Aorta (tissue), 5 donors: Measurements from ENCODE around the gene MAP2K5. TPM values are rescaled to one million over a fixed set of nuclear protein-coding genes. Genes with fewer than 3 reads are reported as not detected.

Source experiments
- ATAC-seq: fragments of 200-7000 bp; cut with Tn5 transposase; one replicate; pipeline ENCODE4 v1.9.1; 2022; ENCODE audit warnings: moderate library complexity; ENCODE audit not compliant: low FRiP score
- DNase-seq, 2 donors: peaks; one replicate each; pipeline ENCODE4 v3.0.0-alpha.2; 2020
- H3K27ac ChIP-seq, 2 donors: one replicate each; pipeline ENCODE4 v1.5.1; 2013; ENCODE audit warnings: low read length in 2 of 2, mild to moderate bottlenecking in 2 of 2, moderate library complexity in 2 of 2, control low read depth in 1 of 2, inconsistent platforms in 1 of 2, low read depth in 1 of 2
- H3K27me3 ChIP-seq, 2 donors: one replicate each; pipeline ENCODE4 v1.6.1; 2013; ENCODE audit warnings: control low read depth in 1 of 2, low read length in 1 of 2, mild to moderate bottlenecking in 1 of 2, moderate library complexity in 1 of 2; ENCODE audit not compliant: insufficient read depth in 2 of 2, control insufficient read depth in 1 of 2
- H3K36me3 ChIP-seq, 2 donors: one replicate each; pipeline ENCODE4 v1.6.1; 2013; ENCODE audit warnings: control low read depth in 1 of 2, low read length in 1 of 2, mild to moderate bottlenecking in 1 of 2; ENCODE audit not compliant: insufficient read depth in 2 of 2, control insufficient read depth in 1 of 2
- H3K4me1 ChIP-seq, 2 donors: one replicate each; pipeline ENCODE4 v1.6.1; 2013; ENCODE audit warnings: low read length in 2 of 2, control low read depth in 1 of 2, mild to moderate bottlenecking in 1 of 2, moderate library complexity in 1 of 2; ENCODE audit not compliant: insufficient read depth in 2 of 2, control insufficient read depth in 1 of 2
- H3K4me3 ChIP-seq, 2 donors: one replicate each; pipeline ENCODE4 v1.5.1; 2013; ENCODE audit warnings: low read length in 2 of 2, control low read depth in 1 of 2, mild to moderate bottlenecking in 1 of 2
- H3K9me3 ChIP-seq: one replicate; pipeline ENCODE4 v1.6.1; 2013; ENCODE audit warnings: mild to moderate bottlenecking, low read length; ENCODE audit not compliant: control insufficient read depth
- WGBS, 2 donors: extraction: QIAGEN DNeasy Blood & Tissue Kit; methylation state at CpG; one replicate each; pipeline ENCODE4 v1.1.7; 2013; 5-methylcytosine and 5-hydroxymethylcytosine counted together
- intact Hi-C, 2 donors: fragments of 100-400 bp; cut with DNase I; formaldehyde crosslinking; loops; one replicate each; pipeline versions ENCODE4 v1.14.2 to v1.15.0; 2022
- polyA plus RNA-seq, 2 donors: library from polyadenylated mRNA; stranded (reverse); fragments of 200-250 nt; gene quantifications; one replicate each; pipeline ENCODE4 v1.2.3, GENCODE V29; 2013
- total RNA-seq, 2 donors: library from RNA; stranded (reverse); fragmentation: NEBNext Ultra II Directional; extraction: Animal tissue kit (Norgen Biotek cat#: 25700); gene quantifications; one replicate each; pipeline ENCODE4 v1.2.1, GENCODE V29; 2021
- donor health status: healthy with polysubstance abuse.
- donor health status: Bipolar disorder and iron deficiency.
- donor health status: DM: no; HTN: no; CAD: no.
- donor health status: DM: no; HTN: no; CAD: no.
- donor health status: DM: yes; HTN: yes; CAD: no.

MAP2K5 gene
- total and polyA plus RNA-seq, 4 donors = 7.3 to 29.2 (median 17.1) TPM

DNA sequence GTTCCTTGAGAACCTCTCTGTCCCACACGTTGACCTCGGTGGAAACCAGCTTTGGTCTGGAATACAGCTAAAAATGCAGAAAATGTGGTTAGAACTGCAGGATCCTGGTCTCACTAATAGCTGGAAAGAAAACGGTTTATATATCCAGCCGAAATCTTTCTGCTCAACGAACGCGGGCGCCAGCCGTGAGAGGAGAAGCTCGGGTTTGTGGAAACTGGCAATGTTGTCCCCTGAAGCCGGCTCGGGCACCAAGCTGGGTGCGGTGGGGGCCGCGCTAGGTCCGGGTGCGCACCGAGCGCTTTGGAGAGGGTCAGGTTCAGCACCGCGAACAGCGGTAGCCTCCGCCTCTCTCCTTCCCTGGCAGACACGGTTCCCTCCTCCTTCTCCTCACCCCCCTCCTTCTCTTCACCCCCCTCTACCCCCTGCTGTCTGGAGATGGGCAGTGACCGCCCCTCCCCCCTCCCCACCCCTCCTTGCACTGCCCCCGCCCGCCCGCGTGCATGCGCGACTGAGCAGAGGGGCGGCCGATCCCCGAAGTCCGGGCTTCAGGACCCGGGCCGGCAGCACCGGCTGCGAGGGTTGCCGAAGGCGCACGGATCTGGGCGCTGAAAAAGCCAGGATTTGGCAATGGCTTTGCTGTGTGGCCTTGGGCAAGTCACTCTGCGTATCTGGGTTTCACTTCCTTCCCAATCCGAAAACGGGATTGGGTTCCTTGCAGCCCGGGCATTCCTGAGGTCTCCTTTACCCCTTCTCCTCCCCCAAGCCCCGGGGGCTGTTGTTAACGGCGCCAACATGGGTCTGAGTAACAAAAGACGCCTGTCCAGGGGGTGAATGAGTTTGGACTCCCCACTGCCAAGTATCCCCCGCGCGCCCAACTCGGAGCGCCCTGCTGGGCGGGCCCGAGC is 282.7 kb downstream of the MAP2K5 start, which contains the start of gene SKOR1:
TSS of gene SKOR1 (plus strand) at position 534 of the 905 bp plus-strand sequence. CDS start at position 628, 94 bp downstream.
- H3K36me3 ChIP-seq = no peaks in the 10 kb centered on the region
- H3K27me3 ChIP-seq = peaks cover 0 to 2% of the 10 kb centered on the region in 2 donors
- no peak within 1 kb of the TSS for H3K27ac ChIP-seq
- intact Hi-C loops = no loop called here
- DNase-seq (peak in 1 of 2 donors; percentile 80), ATAC-seq (no peak)
- no peak within 1 kb of the TSS for H3K4me3 ChIP-seq
- 0 to 1% methylated on average over 48 to 58 of the region's 58 CpGs for WGBS, 2 donors
- H3K9me3 ChIP-seq = peaks cover 3% of the 10 kb centered on the region
- H3K4me1 ChIP-seq = no peaks in the 10 kb centered on the region

GRCh38 chr15:67825881-67826716 is 283.6 kb downstream of the MAP2K5 start:
- H3K27me3 ChIP-seq = no peaks in the 10 kb centered on the region
- DNase-seq = peak in 1 of 2 donors; percentile 69

DNA sequence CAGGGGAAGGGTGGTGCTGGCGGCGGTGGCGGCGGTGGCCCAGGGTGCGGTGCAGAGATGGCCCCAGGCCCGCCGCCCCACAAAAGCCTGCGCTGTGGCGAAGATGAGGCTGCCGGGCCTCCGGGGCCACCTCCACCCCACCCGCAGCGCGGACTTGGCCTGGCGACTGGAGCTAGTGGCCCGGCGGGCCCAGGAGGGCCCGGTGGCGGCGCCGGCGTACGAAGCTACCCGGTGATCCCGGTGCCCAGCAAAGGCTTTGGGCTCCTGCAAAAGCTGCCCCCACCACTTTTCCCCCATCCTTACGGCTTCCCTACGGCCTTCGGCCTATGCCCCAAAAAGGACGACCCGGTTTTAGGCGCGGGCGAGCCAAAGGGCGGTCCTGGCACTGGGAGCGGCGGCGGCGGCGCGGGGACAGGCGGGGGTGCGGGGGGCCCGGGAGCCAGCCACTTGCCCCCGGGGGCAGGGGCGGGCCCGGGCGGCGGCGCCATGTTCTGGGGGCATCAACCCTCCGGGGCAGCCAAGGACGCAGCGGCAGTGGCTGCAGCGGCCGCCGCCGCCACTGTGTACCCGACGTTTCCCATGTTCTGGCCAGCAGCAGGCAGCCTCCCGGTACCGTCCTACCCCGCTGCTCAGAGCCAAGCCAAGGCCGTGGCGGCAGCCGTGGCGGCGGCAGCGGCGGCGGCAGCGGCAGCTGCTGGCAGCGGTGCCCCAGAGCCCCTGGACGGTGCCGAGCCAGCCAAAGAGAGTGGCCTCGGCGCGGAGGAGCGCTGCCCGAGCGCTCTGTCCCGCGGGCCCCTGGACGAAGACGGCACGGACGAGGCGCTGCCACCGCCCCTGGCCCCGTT is 284.4 kb downstream of the MAP2K5 start:
- no peak for ATAC-seq

More at GRCh38 chr15:67825881-67826716, 283.6 kb downstream of the MAP2K5 start:
- Histone ChIP-seq H3K27ac (no peak overlapping the region), H3K9me3 (peaks cover 3% of the 10 kb centered on the region), H3K36me3 (no peaks in the 10 kb centered on the region), H3K4me1 (no peaks in the 10 kb centered on the region), H3K4me3 (no peak overlapping the region)
- intact Hi-C loops = no loop called here
- no peak for ATAC-seq
- WGBS, 2 donors = 7 to 8% methylated on average over 77 of the region's 77 CpGs

DNA sequence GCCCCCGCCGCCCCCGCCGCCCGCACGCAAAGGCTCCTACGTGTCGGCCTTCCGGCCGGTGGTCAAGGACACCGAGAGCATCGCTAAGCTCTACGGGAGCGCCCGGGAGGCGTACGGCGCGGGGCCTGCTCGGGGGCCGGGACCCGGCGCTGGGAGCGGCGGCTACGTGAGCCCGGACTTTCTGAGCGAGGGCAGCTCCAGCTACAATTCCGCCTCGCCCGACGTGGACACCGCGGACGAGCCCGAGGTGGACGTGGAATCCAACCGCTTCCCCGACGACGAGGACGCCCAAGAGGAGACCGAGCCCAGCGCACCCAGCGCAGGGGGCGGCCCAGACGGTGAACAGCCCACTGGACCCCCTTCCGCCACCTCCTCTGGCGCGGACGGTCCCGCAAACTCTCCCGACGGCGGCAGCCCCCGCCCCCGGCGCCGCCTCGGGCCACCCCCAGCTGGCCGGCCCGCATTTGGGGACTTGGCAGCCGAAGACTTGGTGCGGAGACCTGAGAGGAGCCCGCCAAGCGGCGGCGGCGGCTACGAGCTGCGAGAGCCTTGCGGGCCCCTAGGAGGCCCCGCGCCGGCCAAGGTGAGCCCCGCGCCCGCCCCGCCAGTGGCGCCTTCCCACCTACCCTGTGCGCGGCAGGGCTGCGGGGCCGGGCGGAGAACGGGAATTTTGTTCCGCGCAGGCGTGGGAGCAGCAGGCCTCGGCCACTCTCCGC is 285.2 kb downstream of the MAP2K5 start:
- Histone ChIP-seq H3K4me1 (no peaks in the 10 kb centered on the region), H3K27ac (no peak overlapping the region), H3K4me3 (peak overlapping the region in 1 of 2 donors; percentile 3), H3K27me3 (no peaks in the 10 kb centered on the region), H3K36me3 (no peaks in the 10 kb centered on the region), H3K9me3 (peaks cover 3% of the 10 kb centered on the region)
- ATAC-seq = no peak
- intact Hi-C loops = no loop called here
- DNase-seq = peak in 1 of 2 donors; percentile 75
- 3 to 4% methylated on average over 54 to 91 of the region's 91 CpGs for WGBS, 2 donors

More for the DNA sequence above, 284.4 kb downstream of the MAP2K5 start:
- peak in 1 of 2 donors; percentile 73 for DNase-seq
- peaks cover 3% of the 10 kb centered on the region for H3K9me3 ChIP-seq
- intact Hi-C loops = no loop called here
- no peaks in the 10 kb centered on the region for H3K4me1 ChIP-seq
- H3K27me3 ChIP-seq = no peaks in the 10 kb centered on the region
- H3K4me3 ChIP-seq = no peak overlapping the region
- H3K27ac ChIP-seq = no peak overlapping the region
- H3K36me3 ChIP-seq = no peaks in the 10 kb centered on the region
- 1 to 3% methylated on average over 62 to 88 of the region's 88 CpGs for WGBS, 2 donors

- Histone ChIP-seq H3K27me3 (no peaks in the 10 kb centered on the region), H3K27ac (no peak overlapping the region), H3K36me3 (no peaks in the 10 kb centered on the region), H3K4me1 (no peaks in the 10 kb centered on the region), H3K9me3 (peaks cover 3% of the 10 kb centered on the region), H3K4me3 (peak overlapping the region in 1 of 2 donors; percentile 3)
- intact Hi-C loops = no loop called here
- DNase-seq = peak in 1 of 2 donors; percentile 64
- ATAC-seq = no peak
- 7% methylated on average over 40 of the region's 40 CpGs for WGBS, 2 donors
These were observed 285.9 kb downstream of the MAP2K5 start for GRCh38 chr15:67828278-67828968.

DNA sequence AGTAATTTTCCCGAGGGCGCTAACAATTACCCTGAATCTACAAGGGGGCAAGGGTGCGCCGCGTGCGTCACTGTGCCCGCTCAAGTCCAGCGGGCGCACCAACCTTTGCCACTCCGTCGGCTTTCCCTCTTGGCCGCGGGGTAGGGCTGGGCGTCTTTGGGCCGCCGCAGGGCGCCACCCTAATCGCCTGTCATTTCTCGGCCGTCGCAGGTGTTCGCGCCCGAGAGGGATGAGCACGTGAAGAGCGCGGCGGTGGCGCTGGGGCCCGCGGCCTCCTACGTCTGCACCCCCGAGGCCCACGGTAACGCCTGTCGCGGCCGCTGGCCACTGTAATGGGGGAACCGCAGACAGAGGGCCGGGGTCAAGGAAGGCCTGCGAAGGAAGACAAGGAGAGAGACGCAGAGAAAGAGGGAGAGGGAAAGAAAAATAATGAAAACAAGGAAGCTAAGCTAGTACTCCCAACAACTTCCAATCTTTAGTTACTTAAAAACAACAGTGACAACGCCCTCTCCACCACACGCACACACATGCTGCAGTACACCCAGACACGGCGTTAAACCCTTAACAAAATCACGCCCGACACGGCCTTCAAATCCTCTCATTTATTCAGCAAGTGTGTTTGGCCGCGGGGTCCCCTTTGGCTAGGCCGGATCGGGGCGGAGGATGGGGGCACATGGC is 286.6 kb downstream of the MAP2K5 start:
- peak in 1 of 2 donors; percentile 69 for DNase-seq
- WGBS, 2 donors = 3 to 6% methylated on average over 45 to 54 of the region's 54 CpGs
- intact Hi-C loops = no loop called here
- Histone ChIP-seq H3K4me1 (no peaks in the 10 kb centered on the region), H3K27me3 (no peaks in the 10 kb centered on the region), H3K27ac (no peak overlapping the region), H3K4me3 (no peak overlapping the region), H3K36me3 (no peaks in the 10 kb centered on the region), H3K9me3 (peaks cover 3% of the 10 kb centered on the region)
- no peak for ATAC-seq
